Activated CD4-positive, alpha-beta memory T cell treated with anti-CD3 and anti-CD28 coated beads, Interleukin-2, amount 10 ng/mL, durations not matched to agents 7 days and 5 days (primary cell): ENCODE results near the gene TYW1. TPM values are rescaled to one million over a fixed set of nuclear protein-coding genes. Genes with fewer than 3 reads are reported as not detected.
"Not testable (repeated sequence)": the region's sequence is repeated elsewhere in the genome, so short reads cannot be mapped to it uniquely, and the experiment has no call there.

Experiments
- CTCF ChIA-PET: fragments of 350-600 bp; sonication (Branson Sonifier 250); formaldehyde crosslinking; loops from one replicate; lab custom pipeline; 2021; ENCODE audit warnings: antibody characterized with exemption, inconsistent platforms; lab: Charles Lee
- POLR2A ChIA-PET: fragments of 350-600 bp; sonication (Branson Sonifier 250); formaldehyde crosslinking; loops from one replicate; lab custom pipeline; 2021; ENCODE audit warnings: antibody characterized with exemption; lab: Charles Lee
- DNase-seq: peaks from one replicate; pipeline ENCODE4 v3.0.0-alpha.2; 2020
- H3K27ac Mint-ChIP-seq: one replicate; pipeline ENCODE4 v1.8.0; 2021; ENCODE audit warnings: mild to moderate bottlenecking, mixed read lengths
- H3K27me3 Mint-ChIP-seq: one replicate; pipeline ENCODE4 v1.8.0; 2021; ENCODE audit warnings: mixed read lengths
- H3K36me3 Mint-ChIP-seq: one replicate; pipeline ENCODE4 v1.8.0; 2021; ENCODE audit warnings: low read depth, mixed read lengths
- H3K4me1 Mint-ChIP-seq: one replicate; pipeline ENCODE4 v1.8.0; 2021; ENCODE audit warnings: mixed read lengths
- H3K4me3 Mint-ChIP-seq: one replicate; pipeline ENCODE4 v1.8.0; 2021; ENCODE audit warnings: mild to moderate bottlenecking, mixed read lengths
- H3K9me3 Mint-ChIP-seq: one replicate; pipeline ENCODE4 v1.8.0; 2021; ENCODE audit warnings: mixed read lengths
- total RNA-seq, 2 experiments: library from RNA; stranded (reverse); gene quantifications; one replicate each; pipeline ENCODE4 v1.2.3, GENCODE V29; 2021

TYW1 gene
- total RNA-seq, 2 experiments from 2014 or later: 12.4 to 15.2 TPM

DNA sequence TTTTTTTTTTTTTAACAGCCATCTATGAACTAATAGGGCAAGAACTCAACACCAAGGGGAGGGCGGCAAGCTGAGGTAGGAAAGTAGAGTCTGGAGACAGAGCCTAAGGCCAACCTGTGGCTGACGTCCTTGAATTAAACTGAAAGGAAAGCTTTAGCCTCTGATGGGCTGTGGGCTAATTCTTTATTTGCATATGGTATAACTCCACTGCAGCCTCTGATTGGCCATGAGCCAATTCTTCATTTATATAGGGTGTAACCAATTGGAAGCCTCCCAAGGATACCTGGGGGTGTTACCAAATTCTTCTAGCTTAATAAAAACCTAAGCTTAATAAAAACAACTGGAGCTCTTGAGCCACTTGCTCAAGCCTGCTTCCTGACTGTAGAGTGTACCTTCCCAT is 10.3 kb downstream of the TYW1 start:
- DNase-seq: no peak
- Mint-ChIP-seq H3K4me1 (peaks cover 3% of the 10 kb centered on the region), H3K36me3 (peaks cover 40% of the 10 kb centered on the region), H3K4me3 (no peak overlapping the region), H3K9me3 (no peaks in the 10 kb centered on the region), H3K27me3 (no peaks in the 10 kb centered on the region), H3K27ac (no peak overlapping the region)
- CTCF ChIA-PET: interaction anchor here (0.7 to 1.3 kb wide), 3 partner anchors 9 to 50 kb away, joined by 3 read pairs; no protein-coding TSS in a partner anchor
- POLR2A ChIA-PET: no interaction called here

DNA sequence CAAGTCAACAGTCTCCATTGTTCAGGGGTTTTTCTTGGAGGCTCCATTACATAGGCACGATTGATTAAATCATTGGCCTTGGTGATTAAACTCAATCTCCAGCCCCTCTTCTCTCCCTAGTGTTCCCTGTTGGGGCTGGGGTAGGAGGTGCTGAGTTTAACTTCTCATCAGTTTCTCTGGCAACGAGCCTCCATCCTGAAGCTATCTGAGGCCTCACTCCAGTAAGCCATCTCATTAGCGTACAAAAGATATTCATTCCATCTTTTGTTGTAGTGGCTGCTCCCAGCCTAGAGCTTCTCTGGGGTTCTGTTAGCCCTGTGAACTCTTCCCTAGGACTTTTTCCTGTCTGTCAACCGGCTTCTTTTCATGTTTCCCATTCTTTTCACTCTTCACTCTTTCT is 11.6 kb downstream of the TYW1 start:
- H3K27me3 Mint-ChIP-seq: no peaks in the 10 kb centered on the region
- H3K4me1 Mint-ChIP-seq: peaks cover 1% of the 10 kb centered on the region
- no peaks in the 10 kb centered on the region for H3K9me3 Mint-ChIP-seq
- H3K36me3 Mint-ChIP-seq: peaks cover 34% of the 10 kb centered on the region
- ChIA-PET CTCF (no interaction called here), POLR2A (no interaction called here)
- H3K27ac Mint-ChIP-seq: no peak overlapping the region
- DNase-seq: no peak
- no peak overlapping the region for H3K4me3 Mint-ChIP-seq

DNA sequence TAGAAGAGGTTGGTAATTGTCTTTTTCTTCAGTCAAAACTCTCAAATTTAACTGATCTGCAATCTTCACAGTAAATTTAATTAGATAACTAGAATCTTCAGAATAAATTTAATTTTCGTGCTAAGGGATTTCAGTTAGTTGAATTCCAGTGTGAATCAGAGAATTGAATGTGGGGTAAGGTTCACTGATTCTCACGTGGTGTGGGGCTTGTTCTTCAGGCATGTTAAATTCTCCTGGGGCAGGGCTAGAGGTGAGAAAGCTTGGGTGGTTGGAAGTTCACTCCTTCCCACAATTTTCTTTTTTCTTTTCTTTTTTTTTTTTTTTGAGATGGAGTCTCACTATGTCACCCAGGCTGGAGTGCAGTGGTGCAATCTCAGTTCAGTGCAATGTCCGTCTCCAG is 13.0 kb downstream of the TYW1 start:
- H3K4me1 Mint-ChIP-seq, H3K27me3 Mint-ChIP-seq, DNase-seq, CTCF ChIA-PET, H3K4me3 Mint-ChIP-seq, H3K27ac Mint-ChIP-seq, H3K9me3 Mint-ChIP-seq, POLR2A ChIA-PET: not testable (repeated sequence)
- H3K36me3 Mint-ChIP-seq: peaks cover 33% of the 10 kb centered on the region

DNA sequence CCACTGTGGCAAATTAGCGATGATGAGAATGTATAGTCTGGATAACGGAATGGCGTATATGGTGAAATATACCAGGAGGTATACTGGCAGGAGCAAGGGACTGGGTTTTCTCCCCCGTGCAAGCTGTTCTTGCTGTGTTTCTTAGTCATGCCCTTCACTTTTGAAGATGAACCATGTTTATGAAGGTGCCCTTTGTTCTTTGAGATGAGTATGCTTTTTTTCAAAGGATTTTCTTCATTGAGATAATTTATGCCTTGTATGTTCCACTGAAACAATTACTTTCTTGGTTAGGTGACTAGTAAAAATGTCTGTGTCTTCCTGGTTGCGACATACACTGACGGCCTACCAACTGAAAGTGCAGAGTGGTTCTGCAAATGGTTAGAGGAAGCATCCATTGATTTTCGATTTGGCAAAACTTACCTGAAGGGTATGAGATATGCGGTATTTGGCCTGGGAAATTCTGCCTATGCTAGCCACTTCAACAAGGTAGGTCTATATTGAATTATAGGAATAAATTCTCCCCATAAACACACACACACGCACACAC is 17.5 kb downstream of the TYW1 start:
- H3K27ac Mint-ChIP-seq, H3K27me3 Mint-ChIP-seq, H3K4me3 Mint-ChIP-seq, CTCF ChIA-PET, H3K4me1 Mint-ChIP-seq, H3K9me3 Mint-ChIP-seq, DNase-seq, POLR2A ChIA-PET: not testable (repeated sequence)
- peaks cover 34% of the 10 kb centered on the region for H3K36me3 Mint-ChIP-seq

DNA sequence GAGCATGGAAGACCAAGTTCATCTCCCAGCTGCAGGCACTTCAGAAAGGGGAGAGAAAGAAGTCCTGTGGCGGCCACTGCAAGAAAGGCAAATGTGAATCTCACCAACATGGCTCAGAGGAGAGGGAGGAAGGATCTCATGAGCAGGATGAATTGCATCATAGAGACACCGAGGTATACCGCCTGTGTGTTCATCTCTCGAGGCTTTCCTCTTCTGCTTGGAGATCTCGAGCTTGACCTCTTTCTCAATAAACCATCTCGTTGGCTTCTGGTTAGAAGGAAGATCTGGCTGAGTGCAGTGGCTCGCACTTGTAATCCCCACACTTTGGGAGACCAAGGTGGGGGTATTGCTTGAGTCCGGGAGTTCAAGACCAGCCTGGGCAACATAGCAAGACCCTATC is 21.3 kb downstream of the TYW1 start:
- DNase-seq, H3K9me3 Mint-ChIP-seq, H3K27ac Mint-ChIP-seq, H3K4me3 Mint-ChIP-seq, H3K27me3 Mint-ChIP-seq, CTCF ChIA-PET, POLR2A ChIA-PET: not testable (repeated sequence)
- peaks cover 48% of the 10 kb centered on the region for H3K36me3 Mint-ChIP-seq
- peaks cover 16% of the 10 kb centered on the region for H3K4me1 Mint-ChIP-seq

DNA sequence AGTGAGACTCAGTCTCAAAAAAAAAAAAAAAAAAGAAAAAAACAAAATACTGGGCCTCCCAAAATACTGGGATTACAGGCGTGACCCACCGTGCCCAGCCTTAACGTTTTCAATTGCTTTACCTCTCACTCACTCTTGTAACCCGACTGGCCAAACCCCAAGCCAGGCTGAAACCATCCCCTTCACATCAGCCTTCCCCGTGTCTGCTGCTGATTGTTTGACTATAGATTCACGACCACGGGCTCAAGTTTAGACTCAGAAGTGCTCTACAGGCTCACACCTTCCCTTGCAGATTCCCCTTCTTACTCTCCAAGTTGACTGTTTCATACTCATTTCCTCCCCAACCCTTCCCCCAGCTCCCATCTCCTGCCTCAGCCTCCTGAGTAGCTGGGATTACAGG is 22.3 kb downstream of the TYW1 start:
- POLR2A ChIA-PET: interaction anchor here (1.6 kb wide), 1 partner anchor 22 kb away, joined by 5 read pairs; the partner anchor contains the start of gene TYW1

DNA sequence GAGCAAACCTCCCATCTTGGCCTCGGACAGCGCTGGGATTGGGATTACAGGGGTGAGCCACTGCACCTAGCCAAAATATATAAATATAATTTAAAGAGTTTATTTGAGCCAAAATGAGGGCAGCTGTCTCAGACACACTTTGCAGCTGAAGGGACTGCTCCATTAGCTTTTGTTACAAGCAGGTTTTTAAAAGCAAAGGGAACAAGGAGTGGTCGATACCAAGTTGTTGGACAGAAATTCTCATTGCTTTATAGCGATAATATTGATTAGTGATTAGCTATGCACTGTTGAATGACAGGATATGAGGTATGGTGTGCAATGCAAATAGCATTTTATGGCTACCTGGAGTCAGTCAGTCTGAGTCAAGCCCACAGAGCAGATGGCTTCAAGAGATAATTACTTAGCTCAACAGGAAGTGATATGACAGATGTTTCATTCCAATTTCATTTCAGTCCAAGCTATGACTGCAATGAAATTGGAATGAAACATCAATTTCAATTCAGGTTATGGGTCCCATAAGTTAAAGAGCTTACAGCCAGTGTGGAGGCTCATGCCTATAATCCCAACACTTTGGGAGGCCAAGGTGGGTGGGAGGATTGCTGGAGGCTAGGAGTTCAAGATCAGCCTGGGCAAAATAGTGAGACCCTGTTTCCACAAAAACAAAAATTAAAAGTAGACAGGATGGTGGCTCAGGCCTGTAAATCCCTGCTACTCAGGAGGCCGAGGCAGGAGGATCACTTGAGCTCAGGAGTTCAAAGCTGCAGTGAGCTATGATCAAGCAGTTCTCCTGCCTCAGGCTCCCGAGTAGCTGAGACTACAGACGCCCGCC is 23.1 kb downstream of the TYW1 start:
- Mint-ChIP-seq H3K4me1 (peaks cover 16% of the 10 kb centered on the region), H3K4me3 (no peak overlapping the region), H3K9me3 (no peaks in the 10 kb centered on the region), H3K36me3 (peaks cover 43% of the 10 kb centered on the region), H3K27ac (peak overlapping the region; percentile 61), H3K27me3 (no peaks in the 10 kb centered on the region)
- DNase-seq: no peak
- ChIA-PET CTCF (interaction anchor here (0.9 to 1.7 kb wide), 3 partner anchors 13 to 283 kb away, joined by 3 to 6 read pairs (median 4); no protein-coding TSS in a partner anchor), POLR2A (interaction anchor here (0.6 to 1.6 kb wide), 3 partner anchors 21 to 175 kb away, joined by 3 to 5 read pairs (median 3); partner anchors contain the start of gene TYW1)

More for the DNA sequence above, 22.3 kb downstream of the TYW1 start:
- Mint-ChIP-seq H3K9me3 (no peaks in the 10 kb centered on the region), H3K36me3 (peaks cover 46% of the 10 kb centered on the region), H3K4me3 (no peak overlapping the region), H3K27me3 (no peaks in the 10 kb centered on the region), H3K4me1 (peaks cover 16% of the 10 kb centered on the region), H3K27ac (peak overlapping the region; percentile 12)
- CTCF ChIA-PET: interaction anchor here (1.2 kb wide), 1 partner anchor 22 kb away, joined by 6 read pairs; no protein-coding TSS in a partner anchor
- DNase-seq: no peak

DNA sequence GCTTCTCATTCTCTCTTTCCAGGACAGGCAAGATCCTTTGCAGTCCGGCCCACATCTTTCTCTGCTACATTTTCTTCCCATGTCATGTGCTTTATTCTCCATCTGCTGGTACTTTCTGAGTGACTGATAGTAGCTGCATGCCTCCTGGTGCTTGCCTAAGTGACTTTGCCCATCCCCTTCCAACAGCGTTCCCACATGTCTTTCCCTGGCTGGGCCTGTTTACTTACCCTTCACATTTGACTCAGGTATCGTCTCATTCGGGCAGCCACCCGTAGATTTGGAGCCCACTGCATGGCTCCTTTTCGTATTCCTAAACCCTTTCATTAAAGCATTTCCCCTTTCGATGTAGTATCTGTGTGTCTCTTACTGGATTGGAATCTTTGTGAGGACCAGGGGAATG is 24.6 kb downstream of the TYW1 start:
- peaks cover 16% of the 10 kb centered on the region for H3K4me1 Mint-ChIP-seq
- DNase-seq: no peak
- ChIA-PET POLR2A (no interaction called here), CTCF (no interaction called here)
- no peak overlapping the region for H3K4me3 Mint-ChIP-seq
- peaks cover 46% of the 10 kb centered on the region for H3K36me3 Mint-ChIP-seq
- H3K27ac Mint-ChIP-seq: no peak overlapping the region
- no peaks in the 10 kb centered on the region for H3K9me3 Mint-ChIP-seq
- H3K27me3 Mint-ChIP-seq: no peaks in the 10 kb centered on the region

DNA sequence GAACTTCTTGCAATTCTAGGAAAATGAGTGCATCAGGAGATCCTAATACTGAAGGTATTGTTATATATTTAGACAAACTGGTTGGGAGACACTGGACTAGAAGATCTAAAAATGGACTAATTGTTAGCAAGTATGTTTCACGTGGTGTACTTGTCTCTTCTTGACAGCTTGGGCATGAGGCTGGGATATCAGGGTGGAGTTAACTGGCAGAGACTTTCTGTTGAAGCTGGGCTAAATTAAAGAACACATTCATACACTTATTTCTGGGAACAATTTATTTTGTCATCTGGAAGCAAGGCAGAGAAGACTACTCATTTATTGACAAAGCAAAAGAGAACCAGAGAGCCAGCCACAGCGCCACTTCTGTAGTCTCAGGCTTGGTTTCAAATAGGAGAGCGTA is 25.9 kb downstream of the TYW1 start:
- ChIA-PET POLR2A (no interaction called here), CTCF (no interaction called here)
- DNase-seq: no peak
- Mint-ChIP-seq H3K36me3 (peaks cover 43% of the 10 kb centered on the region), H3K27ac (no peak overlapping the region), H3K27me3 (no peaks in the 10 kb centered on the region), H3K9me3 (no peaks in the 10 kb centered on the region), H3K4me1 (peaks cover 16% of the 10 kb centered on the region), H3K4me3 (no peak overlapping the region)

DNA sequence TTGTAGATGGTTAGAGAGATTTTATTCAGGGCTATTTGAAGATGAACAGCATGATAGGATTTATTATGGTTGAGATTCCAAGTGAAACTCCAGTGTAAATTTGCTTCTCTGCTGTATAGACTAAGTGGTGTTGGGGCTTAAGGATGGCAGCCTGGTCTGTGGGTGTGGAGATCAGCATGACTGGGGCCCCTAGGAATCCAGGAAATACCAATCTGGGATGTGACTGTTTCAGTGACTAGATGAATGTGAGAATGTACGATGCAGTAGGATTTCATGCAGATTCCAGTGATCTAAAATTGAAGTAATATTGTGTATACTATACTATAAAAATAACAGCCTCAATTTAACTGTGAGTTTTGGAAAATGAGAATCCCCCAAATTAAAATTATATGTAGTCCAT is 28.8 kb downstream of the TYW1 start:
- H3K27ac Mint-ChIP-seq, DNase-seq, H3K4me3 Mint-ChIP-seq, H3K9me3 Mint-ChIP-seq, H3K4me1 Mint-ChIP-seq, POLR2A ChIA-PET, CTCF ChIA-PET, H3K27me3 Mint-ChIP-seq: not testable (repeated sequence)
- peaks cover 48% of the 10 kb centered on the region for H3K36me3 Mint-ChIP-seq

DNA sequence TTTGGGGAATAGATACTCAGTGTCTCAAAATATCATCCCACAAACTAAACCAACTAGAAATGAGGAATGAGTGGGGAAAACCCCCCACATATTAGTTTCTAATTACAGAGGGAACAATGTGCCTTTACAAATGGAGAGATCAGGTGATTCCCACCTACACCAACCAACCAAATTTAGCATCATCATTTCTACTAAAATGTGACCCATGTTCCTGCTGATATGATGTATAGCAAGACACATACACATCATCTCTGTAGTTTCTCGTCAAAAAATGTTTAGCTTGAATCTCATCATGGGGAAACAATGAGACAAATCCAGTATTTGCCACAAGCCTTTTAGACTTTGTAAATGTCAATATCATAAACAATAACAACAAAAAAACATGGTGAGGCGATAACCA is 35.1 kb downstream of the TYW1 start:
- H3K4me1 Mint-ChIP-seq, H3K4me3 Mint-ChIP-seq, POLR2A ChIA-PET, H3K27me3 Mint-ChIP-seq, H3K27ac Mint-ChIP-seq, CTCF ChIA-PET, DNase-seq: not testable (repeated sequence)
- Mint-ChIP-seq H3K36me3 (peaks cover 44% of the 10 kb centered on the region), H3K9me3 (peaks cover 13% of the 10 kb centered on the region)

DNA sequence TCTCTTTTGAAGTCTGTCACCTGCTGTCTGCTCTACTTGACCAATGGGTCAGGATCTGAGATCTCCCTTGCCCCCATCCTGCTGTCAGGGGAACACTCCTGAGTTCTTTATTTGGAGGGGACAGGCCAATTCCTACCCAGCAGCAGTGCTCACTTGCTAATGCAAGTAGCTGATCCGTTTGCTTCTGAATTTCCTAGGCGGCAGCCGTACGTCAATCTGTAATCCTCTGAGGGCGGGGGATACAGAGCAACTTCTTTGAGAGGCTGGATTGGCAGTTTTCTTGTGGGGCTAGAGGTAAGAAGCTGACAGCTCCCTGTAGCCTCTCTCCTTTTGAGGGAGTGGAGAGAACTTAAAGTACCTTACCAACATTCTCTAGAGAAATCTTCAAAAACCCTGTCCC is 36.6 kb downstream of the TYW1 start:
- no peak for DNase-seq
- H3K27me3 Mint-ChIP-seq: no peaks in the 10 kb centered on the region
- ChIA-PET POLR2A (no interaction called here), CTCF (no interaction called here)
- peaks cover 13% of the 10 kb centered on the region for H3K9me3 Mint-ChIP-seq
- H3K27ac Mint-ChIP-seq: no peak overlapping the region
- H3K4me1 Mint-ChIP-seq: no peaks in the 10 kb centered on the region
- peaks cover 39% of the 10 kb centered on the region for H3K36me3 Mint-ChIP-seq
- no peak overlapping the region for H3K4me3 Mint-ChIP-seq

DNA sequence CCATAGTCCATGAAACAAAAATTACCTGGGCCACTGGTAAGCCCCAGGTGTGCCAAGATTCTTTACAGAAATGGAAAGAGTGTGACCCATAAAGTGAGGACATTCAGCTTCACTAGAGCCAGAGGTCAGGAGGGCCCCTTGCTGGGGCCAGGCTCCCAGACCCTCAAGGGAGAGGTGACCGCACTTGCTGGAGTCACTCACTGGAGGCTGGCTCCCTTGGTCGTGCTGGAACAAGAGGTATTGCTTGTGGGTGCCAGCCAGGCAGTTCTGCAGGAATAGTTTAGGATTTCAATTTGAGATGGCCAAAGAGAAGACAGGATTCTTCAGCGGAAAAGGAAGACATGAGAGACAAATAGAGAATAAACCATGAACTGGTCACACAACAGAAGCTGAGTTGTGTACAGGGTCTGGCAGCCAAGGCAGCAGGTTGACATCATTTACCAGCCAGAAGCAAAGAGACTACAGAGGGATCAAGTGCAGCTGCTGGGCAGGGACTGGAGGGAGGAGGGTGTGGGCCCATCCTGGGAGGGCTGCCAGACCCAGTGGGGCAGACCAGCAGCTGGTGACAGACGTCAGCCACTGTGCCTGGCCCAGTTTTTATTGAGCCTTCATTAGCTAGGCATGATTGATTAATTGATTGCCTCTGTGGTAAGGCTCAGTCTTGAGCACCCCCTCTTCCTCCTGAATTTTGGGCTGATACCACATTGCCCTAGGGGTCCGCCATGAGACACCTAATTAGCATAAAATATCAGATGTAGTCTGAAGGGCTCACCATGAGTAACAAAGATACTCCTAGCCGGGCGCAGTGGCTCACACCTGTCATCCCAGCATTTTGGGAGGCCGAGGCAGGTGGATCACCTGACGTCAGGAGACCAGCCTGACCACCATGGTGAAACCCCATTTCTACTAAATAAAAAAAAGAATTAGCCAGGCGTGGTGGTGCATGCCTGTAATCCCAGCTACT is 40.1 kb downstream of the TYW1 start:
- CTCF ChIA-PET, H3K27ac Mint-ChIP-seq, H3K9me3 Mint-ChIP-seq: not testable (repeated sequence)

More for the DNA sequence above, 40.1 kb downstream of the TYW1 start:
- POLR2A ChIA-PET, DNase-seq, H3K4me3 Mint-ChIP-seq, H3K4me1 Mint-ChIP-seq, H3K27me3 Mint-ChIP-seq: not testable (repeated sequence)
- peaks cover 22% of the 10 kb centered on the region for H3K36me3 Mint-ChIP-seq
